Measurements from ENCODE around the gene ADAP1. TPM values are rescaled to one million over a fixed set of nuclear protein-coding genes. Genes with fewer than 3 reads are reported as not detected.

The ADAP1 gene
- polyA plus RNA-seq, 1 donor (not counting 4 experiments of a cell fraction or from before 2014, with no cell fraction given), result 4.3 TPM

DNA sequence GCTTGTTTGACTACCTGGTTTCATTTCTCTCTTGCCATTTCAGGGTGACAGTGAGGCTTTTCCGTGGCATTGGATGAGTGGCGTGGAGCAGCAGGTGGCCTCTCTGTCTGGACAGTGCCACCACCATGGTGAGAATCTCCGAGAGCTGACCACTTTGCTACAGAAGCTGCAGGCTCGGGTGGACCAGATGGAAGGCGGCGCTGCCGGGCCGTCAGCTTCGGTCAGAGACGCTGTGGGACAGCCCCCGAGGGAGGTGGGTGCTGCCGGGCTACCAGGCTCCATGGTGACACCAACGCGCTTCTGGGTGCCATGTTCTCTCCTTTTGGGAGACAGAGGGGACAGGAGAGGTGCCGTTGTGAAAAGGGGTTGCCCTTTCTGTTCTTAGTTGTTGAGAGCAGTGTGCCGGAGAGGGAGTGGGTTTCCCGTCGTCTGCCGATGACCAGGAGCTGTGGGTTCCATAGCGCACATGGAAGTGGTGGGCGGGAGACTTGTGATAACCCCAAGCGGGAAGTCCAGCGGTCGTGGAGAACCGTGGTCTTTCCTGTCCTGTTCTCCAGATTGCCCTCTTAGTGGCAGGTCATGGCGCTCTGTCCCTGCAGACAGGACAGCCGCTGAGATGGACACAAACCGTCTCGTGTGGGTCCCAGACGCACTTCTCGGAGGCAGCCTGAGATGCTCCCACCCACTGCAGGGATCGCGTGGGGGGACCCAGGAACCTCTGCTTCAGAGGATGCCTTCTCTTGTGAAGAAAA is 100.9 kb downstream of the ADAP1 start:
- DNase-seq (ENCODE audit: low read depth, low spot score), result no peak
- H3K9ac ChIP-seq (ENCODE audit: control insufficient read depth, extremely low read depth, insufficient read depth, low read length), result no peak overlapping the region

DNA sequence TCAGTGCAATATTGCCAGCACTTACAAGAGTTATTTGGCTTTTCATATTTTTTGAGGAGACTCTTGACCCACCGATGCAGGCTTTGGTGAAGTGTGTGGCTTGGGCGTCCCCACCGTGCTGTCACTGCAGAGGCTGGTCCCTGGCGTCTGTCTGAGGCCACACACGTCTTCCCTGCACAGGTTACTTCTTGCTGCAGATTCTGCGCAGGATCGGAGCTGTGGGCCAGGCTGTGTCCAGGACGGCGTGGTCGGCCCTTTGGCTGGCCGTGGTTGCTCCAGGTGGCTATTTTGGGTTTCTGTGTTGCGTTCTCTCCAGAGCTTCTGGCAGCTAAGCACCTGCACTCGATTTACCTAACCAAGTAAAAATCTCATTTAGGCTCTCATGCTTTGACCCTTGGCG is 103.3 kb downstream of the ADAP1 start:
- H3K79me2 ChIP-seq (ENCODE audit: control insufficient read depth, insufficient read depth, low read length), result peaks cover 5% of the 10 kb centered on the region
- H3K4me2 ChIP-seq (ENCODE audit: control insufficient read depth, extremely low read depth, insufficient read depth, low read depth, low read length), result no peak overlapping the region
- peaks cover 24 to 43% of the 10 kb centered on the region in 2 experiments for H3K36me3 ChIP-seq (ENCODE audit: control insufficient read depth in 2 of 2, extremely low read depth in 1 of 2, insufficient read depth in 2 of 2, low read length in 2 of 2)
- no peak overlapping the region for H3K4me3 ChIP-seq (ENCODE audit: control insufficient read depth in 2 of 3, extremely low read depth in 1 of 3, insufficient read depth in 2 of 3, low read depth in 1 of 3, low read length in 3 of 3)
- no peaks in the 10 kb centered on the region for H3K27me3 ChIP-seq (ENCODE audit: control insufficient read depth, extremely low read depth, insufficient read depth, low read length)
- no peaks in the 10 kb centered on the region for H3K9me1 ChIP-seq (ENCODE audit: control insufficient read depth, extremely low read depth, insufficient read depth, low read length)
- H3K4me1 ChIP-seq (ENCODE audit: control insufficient read depth, extremely low read depth, insufficient read depth, low read length), result no peaks in the 10 kb centered on the region
- no peak for FAIRE-seq
- dilution Hi-C loops (cut with MboI; ENCODE audit: extremely low pct_ligation_motif_present, low sequenced_read_pairs), result no loop called here
- no peak overlapping the region for H3K9ac ChIP-seq (ENCODE audit: control insufficient read depth, extremely low read depth, insufficient read depth, low read length)
- no peak overlapping the region for H3K27ac ChIP-seq (ENCODE audit: control insufficient read depth, insufficient read depth, low read length)
- no peaks in the 10 kb centered on the region for H4K20me1 ChIP-seq (ENCODE audit: control insufficient read depth, extremely low read depth, insufficient read depth, low read length)
- DNase-seq (ENCODE audit: low read depth, low spot score), result no peak
- no peak overlapping the region for H2AFZ ChIP-seq (ENCODE audit: control insufficient read depth, low read length)
- TF ChIP-seq, protein P1, sequence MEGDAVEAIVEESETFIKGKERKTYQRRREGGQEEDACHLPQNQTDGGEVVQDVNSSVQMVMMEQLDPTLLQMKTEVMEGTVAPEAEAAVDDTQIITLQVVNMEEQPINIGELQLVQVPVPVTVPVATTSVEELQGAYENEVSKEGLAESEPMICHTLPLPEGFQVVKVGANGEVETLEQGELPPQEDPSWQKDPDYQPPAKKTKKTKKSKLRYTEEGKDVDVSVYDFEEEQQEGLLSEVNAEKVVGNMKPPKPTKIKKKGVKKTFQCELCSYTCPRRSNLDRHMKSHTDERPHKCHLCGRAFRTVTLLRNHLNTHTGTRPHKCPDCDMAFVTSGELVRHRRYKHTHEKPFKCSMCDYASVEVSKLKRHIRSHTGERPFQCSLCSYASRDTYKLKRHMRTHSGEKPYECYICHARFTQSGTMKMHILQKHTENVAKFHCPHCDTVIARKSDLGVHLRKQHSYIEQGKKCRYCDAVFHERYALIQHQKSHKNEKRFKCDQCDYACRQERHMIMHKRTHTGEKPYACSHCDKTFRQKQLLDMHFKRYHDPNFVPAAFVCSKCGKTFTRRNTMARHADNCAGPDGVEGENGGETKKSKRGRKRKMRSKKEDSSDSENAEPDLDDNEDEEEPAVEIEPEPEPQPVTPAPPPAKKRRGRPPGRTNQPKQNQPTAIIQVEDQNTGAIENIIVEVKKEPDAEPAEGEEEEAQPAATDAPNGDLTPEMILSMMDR (optimal IDR thresholded peaks at IDR 0.05 in 1 of 3, IDR thresholded peaks at IDR 0.05 in 1 of 3, conservative IDR thresholded peaks at IDR 0.05 in 1 of 3; ENCODE audit: extremely low read depth in 1 of 3, insufficient read depth in 2 of 3, low read length in 3 of 3), result no peak
- H3K9me3 ChIP-seq (ENCODE audit: control insufficient read depth, low read depth, low read length), result no peaks in the 10 kb centered on the region

More for the DNA sequence above, 100.9 kb downstream of the ADAP1 start:
- no peak overlapping the region for H3K27ac ChIP-seq (ENCODE audit: control insufficient read depth, insufficient read depth, low read length)
- TF ChIP-seq, protein P1 (optimal IDR thresholded peaks at IDR 0.05 in 1 of 3, IDR thresholded peaks at IDR 0.05 in 1 of 3, conservative IDR thresholded peaks at IDR 0.05 in 1 of 3; ENCODE audit: extremely low read depth in 1 of 3, insufficient read depth in 2 of 3, low read length in 3 of 3), result no peak
- TF ChIP-seq EZH2 (IDR thresholded peaks at IDR 0.05; ENCODE audit: low read length), result no peak
- dilution Hi-C loops (cut with MboI; ENCODE audit: extremely low pct_ligation_motif_present, low sequenced_read_pairs), result no loop called here
- no peaks in the 10 kb centered on the region for H3K9me3 ChIP-seq (ENCODE audit: control insufficient read depth, low read depth, low read length)
- no peak for FAIRE-seq
- peaks cover 39 to 55% of the 10 kb centered on the region in 2 experiments for H3K36me3 ChIP-seq (ENCODE audit: control insufficient read depth in 2 of 2, extremely low read depth in 1 of 2, insufficient read depth in 2 of 2, low read length in 2 of 2)
- no peak overlapping the region for H3K4me2 ChIP-seq (ENCODE audit: control insufficient read depth, extremely low read depth, insufficient read depth, low read depth, low read length)
- no peak overlapping the region for H2AFZ ChIP-seq (ENCODE audit: control insufficient read depth, low read length)
- H3K4me3 ChIP-seq (ENCODE audit: control insufficient read depth in 2 of 3, extremely low read depth in 1 of 3, insufficient read depth in 2 of 3, low read depth in 1 of 3, low read length in 3 of 3), result no peak overlapping the region
- H3K9me1 ChIP-seq (ENCODE audit: control insufficient read depth, extremely low read depth, insufficient read depth, low read length), result no peaks in the 10 kb centered on the region
- H3K27me3 ChIP-seq (ENCODE audit: control insufficient read depth, extremely low read depth, insufficient read depth, low read length), result no peaks in the 10 kb centered on the region
- H3K79me2 ChIP-seq (ENCODE audit: control insufficient read depth, insufficient read depth, low read length), result no peaks in the 10 kb centered on the region
- H3K4me1 ChIP-seq (ENCODE audit: control insufficient read depth, extremely low read depth, insufficient read depth, low read length), result no peaks in the 10 kb centered on the region
- no peaks in the 10 kb centered on the region for H4K20me1 ChIP-seq (ENCODE audit: control insufficient read depth, extremely low read depth, insufficient read depth, low read length)

Data from keratinocyte (primary cell).